Gastrocnemius medialis (tissue), 4 donors: ENCODE results near the gene HECTD4.

Experiments
- POLR2A ChIP-seq, 2 donors: fragments of 450-650 bp; IDR thresholded peaks; one replicate each; pipeline ENCODE4 v1.6.1; 2017; ENCODE audit warnings: antibody characterized with exemption in 2 of 2, mild to moderate bottlenecking in 2 of 2, moderate library complexity in 2 of 2
- TF ChIP-seq, protein P1 (sequence below), 5 experiments: fragments of 450-650 bp in 3 of 5; fragments of 200-600 bp in 2 of 5; sonication (generic) in 2 of 5; IDR thresholded peaks in 4 of 5; conservative IDR thresholded peaks in 1 of 5; 1 replicate in 4 of 5; 2 replicates in 1 of 5; pipeline ENCODE4 v1.5.1; 2016 to 2019; ENCODE audit warnings: antibody characterized with exemption in 5 of 5, mild to moderate bottlenecking in 3 of 5, moderate library complexity in 3 of 5

DNA sequence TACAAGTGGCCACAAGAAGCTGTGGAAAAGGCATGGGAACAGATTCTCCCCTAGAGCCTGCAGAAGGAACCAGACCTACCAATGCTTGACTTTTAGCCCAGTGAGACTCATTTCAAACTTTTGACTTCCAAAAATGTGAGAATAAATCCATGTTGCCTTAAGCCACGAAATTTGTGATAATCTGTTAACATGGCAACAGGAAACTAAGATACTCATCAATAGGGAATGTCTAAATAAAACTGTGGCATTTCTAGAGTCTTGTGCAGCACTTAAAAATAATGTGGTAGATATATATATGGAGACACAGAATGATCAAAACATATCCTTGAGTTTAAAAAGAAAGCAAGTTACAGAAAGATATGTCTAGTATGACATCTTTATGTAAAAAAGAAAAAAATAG, 12.0 kb downstream of the HECTD4 start:
- TF ChIP-seq, protein P1, sequence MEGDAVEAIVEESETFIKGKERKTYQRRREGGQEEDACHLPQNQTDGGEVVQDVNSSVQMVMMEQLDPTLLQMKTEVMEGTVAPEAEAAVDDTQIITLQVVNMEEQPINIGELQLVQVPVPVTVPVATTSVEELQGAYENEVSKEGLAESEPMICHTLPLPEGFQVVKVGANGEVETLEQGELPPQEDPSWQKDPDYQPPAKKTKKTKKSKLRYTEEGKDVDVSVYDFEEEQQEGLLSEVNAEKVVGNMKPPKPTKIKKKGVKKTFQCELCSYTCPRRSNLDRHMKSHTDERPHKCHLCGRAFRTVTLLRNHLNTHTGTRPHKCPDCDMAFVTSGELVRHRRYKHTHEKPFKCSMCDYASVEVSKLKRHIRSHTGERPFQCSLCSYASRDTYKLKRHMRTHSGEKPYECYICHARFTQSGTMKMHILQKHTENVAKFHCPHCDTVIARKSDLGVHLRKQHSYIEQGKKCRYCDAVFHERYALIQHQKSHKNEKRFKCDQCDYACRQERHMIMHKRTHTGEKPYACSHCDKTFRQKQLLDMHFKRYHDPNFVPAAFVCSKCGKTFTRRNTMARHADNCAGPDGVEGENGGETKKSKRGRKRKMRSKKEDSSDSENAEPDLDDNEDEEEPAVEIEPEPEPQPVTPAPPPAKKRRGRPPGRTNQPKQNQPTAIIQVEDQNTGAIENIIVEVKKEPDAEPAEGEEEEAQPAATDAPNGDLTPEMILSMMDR (IDR thresholded peaks at IDR 0.05 in 4 of 5, conservative IDR thresholded peaks at IDR 0.05 in 1 of 5) = no peak
- TF ChIP-seq POLR2A (IDR thresholded peaks at IDR 0.05) = no peak
